Right renal pelvis (tissue), 4 donors: Measurements from ENCODE around the gene THYN1. TPM values are rescaled to one million over a fixed set of nuclear protein-coding genes. Genes with fewer than 3 reads are reported as not detected.
A peak's percentile ranks its signal among the peaks of the same experiment; 100 is the strongest.

ENCODE experiments used
- DNase-seq, 4 donors: peaks; one replicate each; pipeline ENCODE4 v3.0.0-alpha.2; 2013; ENCODE audit warnings: low read depth in 4 of 4, low spot score in 3 of 4, missing footprints in 1 of 4
- polyA plus RNA-seq, 4 donors: library from polyadenylated mRNA; unstranded; fragments of 120-200 nt; gene quantifications; one replicate each; pipeline ENCODE4 v1.2.1, GENCODE V29; 2013; ENCODE audit not compliant: insufficient read length in 4 of 4

Gene THYN1
- polyA plus RNA-seq, 4 donors, result 76.1 to 82.5 (median 81.2) TPM

- no peak for DNase-seq
These were observed 26.3 kb downstream of the THYN1 start for GRCh38 chr11:134226806-134227325.

DNA sequence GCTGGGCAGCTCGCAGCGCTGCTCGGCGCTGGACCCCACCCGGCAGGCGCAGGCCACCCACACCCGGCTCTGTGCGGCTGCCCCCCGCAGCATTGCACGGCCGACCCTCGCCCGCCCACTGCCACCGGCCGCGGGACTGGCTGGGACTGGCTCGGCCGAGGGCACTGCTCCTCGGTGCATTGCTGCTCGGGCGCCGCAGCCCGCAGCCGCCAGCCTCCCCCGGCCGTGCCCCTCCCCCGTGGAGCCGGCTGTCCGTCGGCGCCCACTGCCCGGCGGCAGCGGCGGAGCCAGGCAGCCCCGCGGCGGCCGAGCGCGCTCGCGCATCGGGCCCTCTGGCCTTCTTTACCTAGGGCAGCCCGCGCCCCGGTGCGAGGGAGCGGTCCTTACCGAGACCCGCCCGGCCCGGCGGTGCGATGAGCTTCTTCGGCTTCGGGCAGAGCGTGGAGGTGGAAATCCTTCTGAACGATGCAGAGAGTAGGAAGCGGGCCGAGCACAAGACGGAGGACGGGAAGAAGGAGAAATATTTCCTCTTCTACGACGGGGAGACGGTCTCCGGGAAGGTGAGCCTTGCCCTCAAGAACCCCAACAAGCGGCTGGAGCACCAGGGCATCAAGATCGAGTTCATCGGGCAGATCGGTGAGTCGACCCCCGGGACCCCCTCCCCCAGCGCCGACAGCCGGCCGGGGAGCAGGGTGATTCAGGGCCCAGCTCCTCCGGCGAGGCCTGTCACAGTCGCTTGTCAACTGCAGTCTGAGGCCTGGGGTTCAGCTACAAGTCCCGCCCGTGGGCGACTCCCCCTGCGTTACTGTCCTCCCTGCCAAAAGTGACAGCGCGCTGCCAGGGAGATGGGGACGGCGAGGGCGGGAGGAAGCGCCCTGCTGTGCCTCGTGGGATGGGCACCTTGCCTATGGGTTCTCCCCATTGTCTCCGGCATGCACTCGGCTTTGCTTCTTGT is 28.2 kb downstream of the THYN1 start:
- DNase-seq, result peak in 1 of 4 donors; percentile 21

DNA sequence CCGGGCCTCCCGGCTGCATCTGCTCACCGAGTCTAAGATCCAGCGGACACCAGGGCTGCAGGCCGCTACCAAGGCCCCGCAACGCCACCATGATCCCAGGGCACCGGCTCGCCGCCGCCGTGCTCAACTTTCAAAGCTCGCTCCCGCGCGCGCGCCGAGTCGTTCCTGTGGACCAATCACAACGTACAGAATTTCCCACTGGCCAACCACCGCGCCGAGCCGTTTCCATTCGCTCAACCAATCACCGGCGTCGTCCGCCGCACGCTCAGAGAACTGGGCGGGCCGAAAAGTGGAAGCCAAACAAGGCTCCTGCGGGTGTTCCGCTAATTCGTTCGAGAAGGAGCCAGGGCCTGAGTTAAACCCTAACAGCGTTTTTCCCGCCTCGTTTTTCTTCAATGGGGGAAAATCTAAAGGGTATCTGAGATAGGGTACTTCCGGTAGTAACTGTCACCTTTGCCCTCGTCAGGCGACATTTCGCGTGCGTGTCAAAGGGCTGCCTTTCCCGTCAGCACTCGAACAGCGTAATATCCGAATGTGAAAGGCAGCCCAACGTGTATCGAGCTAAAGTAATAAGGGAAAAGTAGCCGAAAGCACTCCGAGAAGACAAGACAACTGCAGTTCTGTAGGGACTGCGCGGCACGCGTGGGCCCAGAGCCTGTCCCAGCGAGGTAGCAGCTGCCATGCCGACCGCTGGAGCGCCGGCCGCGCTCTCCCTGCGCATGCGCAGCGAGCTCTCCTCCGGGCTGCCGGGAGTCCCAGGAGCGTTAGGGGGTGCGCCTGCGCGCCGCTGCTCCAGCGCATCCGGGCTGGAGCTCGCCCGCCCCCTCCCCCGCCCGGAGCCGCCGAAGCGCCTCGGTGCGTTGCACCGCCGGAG is 29.1 kb downstream of the THYN1 start, which contains the start of the genes NCAPD3 and VPS26B:
NCAPD3 (minus strand) TSS at position 132 of the 874 bp plus-strand sequence; CDS start at position 91, 41 bp downstream.
VPS26B (plus strand) TSS at position 836 of the 874 bp plus-strand sequence. CDS start 452 bp downstream, outside the sequence.
- DNase-seq, result peak; percentile 92 to 94 (median 94)

DNA sequence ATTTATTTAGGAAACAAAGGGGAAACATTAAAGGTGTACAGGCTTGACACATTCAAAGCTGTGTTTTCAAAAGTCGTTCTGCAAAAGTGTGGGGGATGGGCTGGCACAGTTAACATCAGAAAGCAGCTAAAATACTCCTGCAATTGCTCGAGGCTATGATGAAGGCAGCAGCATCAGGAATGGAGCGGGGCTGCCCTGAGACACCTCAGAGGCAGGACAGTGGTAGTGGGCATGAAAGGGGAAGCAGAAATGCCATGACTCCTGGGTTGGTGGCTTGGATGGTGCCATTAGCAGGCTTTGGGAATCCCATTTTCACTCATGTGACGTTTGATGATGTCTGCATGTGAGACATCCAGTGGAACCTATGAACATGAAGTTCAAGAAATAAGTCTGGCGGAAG is 30.0 kb downstream of the THYN1 start:
- no peak for DNase-seq

- no peak for DNase-seq
These were observed 36.3 kb downstream of the THYN1 start for GRCh38 chr11:134216816-134217215.

- DNase-seq, result no peak
These were observed 37.3 kb downstream of the THYN1 start for GRCh38 chr11:134215836-134216235.

- DNase-seq, result no peak
These were observed 45.5 kb downstream of the THYN1 start for GRCh38 chr11:134207538-134208239.

- no peak for DNase-seq
These were observed 47.0 kb downstream of the THYN1 start for GRCh38 chr11:134206185-134206584.

DNA sequence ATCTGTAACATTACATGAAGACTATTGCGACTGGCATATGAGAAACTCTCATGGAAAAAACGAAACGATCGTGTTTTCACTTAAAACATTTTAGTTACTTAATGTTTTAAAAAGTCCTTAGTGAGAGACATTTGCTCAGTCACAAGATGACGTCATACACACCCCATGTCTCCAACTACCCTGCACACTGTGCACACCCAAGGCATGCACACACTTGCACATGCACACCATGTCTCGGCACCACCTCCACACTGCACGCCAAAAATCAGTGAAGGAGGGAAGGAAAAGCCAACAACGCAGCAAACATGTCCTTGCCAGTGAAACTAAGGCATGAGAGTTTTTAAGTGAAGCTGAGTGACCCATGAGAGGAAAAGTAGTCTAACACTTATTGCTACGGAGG is 47.4 kb downstream of the THYN1 start:
- no peak for DNase-seq

GRCh38 chr11:134202661-134203060 is 50.5 kb downstream of the THYN1 start:
- DNase-seq, result no peak

- no peak for DNase-seq
These were observed 52.5 kb downstream of the THYN1 start for GRCh38 chr11:134200688-134201087.

DNA sequence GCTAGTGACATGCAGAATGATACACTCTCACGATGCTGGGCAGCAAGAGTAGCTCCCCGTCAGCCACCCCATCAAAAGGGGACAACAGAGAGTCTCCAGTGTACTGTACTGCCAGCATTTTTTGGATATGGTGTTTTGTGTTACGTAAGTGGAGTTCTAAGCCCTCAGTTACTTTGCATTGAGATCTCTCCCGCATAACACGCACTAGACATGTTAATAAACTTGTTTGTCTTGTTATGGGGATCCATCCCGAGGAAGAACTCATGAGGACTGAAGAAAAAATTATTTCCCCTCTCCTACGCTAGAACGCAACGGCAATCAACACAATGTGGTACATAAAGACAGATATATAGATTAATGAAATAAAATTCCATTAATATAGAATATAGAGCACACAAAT is 53.6 kb downstream of the THYN1 start:
- no peak for DNase-seq

Other genes with a start within 250 kb of the THYN1 start
- gene JAM3, start 184.3 kb downstream of the THYN1 start, polyA plus RNA-seq, result 10 to 100 TPM; 50.8 to 61.4 (median 56.8) TPM
- gene NCAPD3, start 29.4 kb downstream of the THYN1 start, polyA plus RNA-seq, result 10 to 100 TPM; 30.1 to 31.2 (median 30.6) TPM
- gene VPS26B, start 28.7 kb downstream of the THYN1 start, polyA plus RNA-seq, result 10 to 100 TPM; 47.1 to 56.7 (median 47.6) TPM
- 10 to 100 TPM; 41.6 to 48.1 (median 44.6) TPM for gene ACAD8, start 216 bp upstream of the THYN1 start, polyA plus RNA-seq
- 1 to 10 TPM in 3 of 4 donors, under 1 TPM in 1; 1.00 to 1.6 (median 1.4) TPM for gene GLB1L3, start 23.0 kb upstream of the THYN1 start, polyA plus RNA-seq
- gene GLB1L2, start 78.6 kb upstream of the THYN1 start, polyA plus RNA-seq, result 10 to 100 TPM; 19.4 to 23.9 (median 22.3) TPM
- gene B3GAT1, start 158.9 kb upstream of the THYN1 start, polyA plus RNA-seq, result 1 to 10 TPM; 3.3 to 3.8 (median 3.5) TPM